Mammary epithelial cell (primary cell): ENCODE measurements around the gene TGFB3.

Experiments used
- EZH2 ChIP-seq: IDR thresholded peaks from 2 replicates; pipeline ENCODE4 v1.6.1; 2012; ENCODE audit warnings: low read length, inconsistent platforms, borderline replicate concordance
- TF ChIP-seq, protein P1 (sequence below), 2 donors: IDR thresholded peaks in 1 of 2; conservative IDR thresholded peaks in 1 of 2; 2 replicates each; pipeline ENCODE4 v1.5.1; 2011 to 2012; ENCODE audit warnings: inconsistent platforms in 2 of 2, low read length in 2 of 2, mild to moderate bottlenecking in 2 of 2, control low read depth in 1 of 2, low read depth in 1 of 2; ENCODE audit not compliant: insufficient read depth in 1 of 2; ENCODE audit errors: extremely low read depth in 1 of 2

DNA sequence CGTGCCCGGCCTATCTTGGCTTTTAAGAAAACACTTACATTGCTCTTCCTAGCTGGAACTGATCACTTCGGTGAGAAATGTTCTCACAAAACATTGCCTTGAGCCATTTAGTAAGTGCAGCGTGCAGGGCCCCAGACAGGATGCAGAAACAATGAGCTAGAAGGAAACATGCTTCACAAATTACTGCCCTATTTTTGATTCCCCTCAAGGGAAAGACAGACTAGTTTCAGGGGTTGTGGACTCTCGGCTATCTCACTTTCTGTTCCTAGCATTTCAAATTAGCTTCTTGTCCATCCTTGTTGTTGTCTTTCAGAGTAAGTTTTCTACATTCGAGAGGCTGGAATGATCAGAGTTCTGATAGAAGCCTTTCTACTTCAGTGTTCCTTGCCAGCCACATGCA is 21.6 kb downstream of the TGFB3 start:
- TF ChIP-seq, protein P1, sequence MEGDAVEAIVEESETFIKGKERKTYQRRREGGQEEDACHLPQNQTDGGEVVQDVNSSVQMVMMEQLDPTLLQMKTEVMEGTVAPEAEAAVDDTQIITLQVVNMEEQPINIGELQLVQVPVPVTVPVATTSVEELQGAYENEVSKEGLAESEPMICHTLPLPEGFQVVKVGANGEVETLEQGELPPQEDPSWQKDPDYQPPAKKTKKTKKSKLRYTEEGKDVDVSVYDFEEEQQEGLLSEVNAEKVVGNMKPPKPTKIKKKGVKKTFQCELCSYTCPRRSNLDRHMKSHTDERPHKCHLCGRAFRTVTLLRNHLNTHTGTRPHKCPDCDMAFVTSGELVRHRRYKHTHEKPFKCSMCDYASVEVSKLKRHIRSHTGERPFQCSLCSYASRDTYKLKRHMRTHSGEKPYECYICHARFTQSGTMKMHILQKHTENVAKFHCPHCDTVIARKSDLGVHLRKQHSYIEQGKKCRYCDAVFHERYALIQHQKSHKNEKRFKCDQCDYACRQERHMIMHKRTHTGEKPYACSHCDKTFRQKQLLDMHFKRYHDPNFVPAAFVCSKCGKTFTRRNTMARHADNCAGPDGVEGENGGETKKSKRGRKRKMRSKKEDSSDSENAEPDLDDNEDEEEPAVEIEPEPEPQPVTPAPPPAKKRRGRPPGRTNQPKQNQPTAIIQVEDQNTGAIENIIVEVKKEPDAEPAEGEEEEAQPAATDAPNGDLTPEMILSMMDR (conservative IDR thresholded peaks at IDR 0.05 in 1 of 2, IDR thresholded peaks at IDR 0.05 in 1 of 2; ENCODE audit: extremely low read depth in 1 of 2, insufficient read depth in 1 of 2, low read depth in 1 of 2, low read length in 2 of 2) = no peak
- no peak for TF ChIP-seq EZH2
